RCC 7860 (cell line): ENCODE measurements around the gene CXCL1.
A peak's percentile ranks its signal among the peaks of the same experiment; 100 is the strongest.

ENCODE experiments used
- DNase-seq: peaks from one replicate; pipeline ENCODE4 v3.0.0-alpha.2; 2015; ENCODE audit warnings: low spot score
- FAIRE-seq: peaks from 2 replicates; lab custom pipeline; 2012; peaks lifted over from hg19 to GRCh38; lab: Jason Lieb, UNC

The CXCL1 gene

DNA sequence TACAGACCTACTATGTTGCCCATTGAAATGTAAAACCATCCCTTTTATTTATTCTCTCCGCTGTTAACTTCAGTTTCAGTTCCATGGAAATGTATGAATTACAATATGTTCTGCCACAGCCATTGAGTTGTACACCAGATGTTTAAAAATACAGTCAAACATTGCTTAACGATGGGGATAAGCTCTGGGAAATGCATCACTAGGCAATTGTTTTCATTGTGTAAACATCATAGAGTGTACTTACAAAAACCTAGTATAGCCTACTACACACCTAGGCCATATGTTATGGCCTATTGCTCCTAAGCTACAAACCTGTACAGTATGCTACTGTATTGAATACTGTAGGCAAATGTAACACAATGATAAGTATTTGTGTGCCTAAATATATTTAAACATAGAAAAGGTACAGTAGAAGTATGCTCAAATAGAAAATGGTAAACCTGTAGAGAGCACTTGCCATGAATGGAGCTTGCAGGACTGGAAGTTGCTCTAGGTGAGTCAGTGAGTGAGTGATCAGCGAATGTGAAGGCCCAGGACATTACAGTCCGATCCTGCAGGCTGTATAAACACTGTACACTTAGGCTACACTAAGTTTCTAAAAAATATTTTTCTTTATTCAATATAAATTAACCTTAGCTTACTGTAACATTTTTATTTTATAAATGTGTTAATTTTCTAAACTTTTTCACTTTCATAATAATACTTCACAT lies 18.8 kb upstream of the CXCL1 start:
- FAIRE-seq (no peak), DNase-seq (no peak)

DNA sequence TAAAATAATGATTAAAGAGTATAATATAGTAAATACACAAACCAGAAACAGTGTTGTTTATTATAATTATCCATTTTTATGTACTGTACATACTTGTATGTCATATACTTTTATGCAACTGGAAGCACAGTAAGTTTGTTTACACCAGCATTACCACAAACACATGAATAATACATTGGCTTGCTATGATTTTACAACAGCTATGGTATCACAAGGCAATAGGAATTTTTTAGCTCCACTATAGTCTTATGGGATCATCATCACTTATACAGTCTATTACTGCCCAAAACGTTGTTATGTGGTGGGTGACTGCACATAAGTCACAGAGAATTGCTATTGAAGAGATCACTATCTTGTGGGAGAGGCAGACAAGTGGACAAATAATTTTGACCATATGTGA lies 17.9 kb upstream of the CXCL1 start:
- FAIRE-seq (no peak), DNase-seq (no peak)

DNA sequence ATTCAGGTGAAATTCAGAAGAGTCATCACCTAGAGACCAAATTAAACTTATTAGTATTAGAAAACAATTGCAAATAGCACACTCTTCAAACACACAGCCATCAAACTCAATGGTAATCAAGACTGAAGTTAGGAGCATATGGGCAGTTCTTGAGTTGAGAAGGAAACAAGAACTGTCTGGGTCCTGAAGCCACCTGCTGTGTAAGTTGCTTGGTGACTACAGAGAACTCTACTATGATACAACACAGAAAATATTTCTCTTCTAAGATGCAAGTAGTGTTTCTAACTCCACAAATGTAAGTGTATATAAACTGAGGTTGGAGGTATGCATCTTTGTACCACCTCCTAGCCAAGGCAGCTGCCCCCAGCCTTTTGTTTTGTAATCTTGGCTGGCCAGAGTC lies 16.4 kb upstream of the CXCL1 start:
- FAIRE-seq (no peak), DNase-seq (no peak)

DNA sequence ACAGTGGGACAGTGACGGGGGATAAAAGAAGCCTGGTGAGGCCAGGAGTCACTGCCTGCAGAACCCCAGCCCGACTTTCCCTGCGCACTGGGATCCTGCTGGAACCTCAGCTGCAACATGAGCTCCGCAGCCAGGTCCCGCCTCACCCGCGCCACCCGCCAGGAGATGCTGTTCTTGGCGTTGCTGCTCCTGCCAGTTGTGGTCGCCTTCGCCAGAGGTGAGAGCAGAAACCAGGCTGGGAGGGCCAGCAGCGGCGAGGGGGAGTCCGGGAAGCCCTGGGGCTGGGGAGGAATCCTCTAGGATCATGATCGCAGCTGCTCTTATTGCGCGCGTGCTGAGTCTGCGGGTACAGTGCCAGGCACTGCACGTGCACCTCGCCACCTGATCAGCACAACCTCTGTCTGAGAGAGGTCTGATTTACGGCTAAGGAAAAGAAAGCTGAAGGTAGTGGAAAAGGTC lies 15.9 kb upstream of the CXCL1 start, which contains the start of gene PF4V1:
Gene PF4V1, plus strand, starts transcription at position 51 of the 459 bp plus-strand sequence. Its CDS starts 67 bp downstream, at position 118.
- DNase-seq (no peak), FAIRE-seq (no peak)

DNA sequence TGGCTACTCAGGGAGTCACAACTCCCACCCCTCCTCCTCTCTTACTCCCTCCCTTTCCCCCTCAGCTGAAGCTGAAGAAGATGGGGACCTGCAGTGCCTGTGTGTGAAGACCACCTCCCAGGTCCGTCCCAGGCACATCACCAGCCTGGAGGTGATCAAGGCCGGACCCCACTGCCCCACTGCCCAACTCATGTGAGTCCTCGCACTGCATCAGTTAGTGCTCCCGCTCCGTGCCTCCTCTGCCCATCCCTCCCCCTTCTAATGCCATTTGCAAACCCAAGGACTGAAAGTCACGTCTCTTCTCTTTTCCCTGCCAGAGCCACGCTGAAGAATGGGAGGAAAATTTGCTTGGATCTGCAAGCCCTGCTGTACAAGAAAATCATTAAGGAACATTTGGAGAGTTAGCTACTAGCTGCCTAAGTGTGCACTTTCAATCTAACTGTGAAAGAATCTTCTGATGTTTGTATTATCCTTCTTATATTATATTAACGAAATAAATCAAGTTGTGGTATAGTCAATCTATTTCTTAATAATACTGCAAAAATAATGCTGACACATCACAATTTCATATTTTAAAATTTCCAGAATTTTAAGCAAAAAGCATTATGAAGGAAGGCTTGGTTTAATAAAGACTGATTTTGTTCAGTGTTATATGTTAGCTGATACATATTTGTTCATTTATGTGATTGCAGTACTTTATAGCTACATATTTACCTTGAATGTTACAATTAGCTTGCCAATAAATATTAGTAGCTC lies 15.3 kb upstream of the CXCL1 start:
- no peak for FAIRE-seq
- no peak for DNase-seq

DNA sequence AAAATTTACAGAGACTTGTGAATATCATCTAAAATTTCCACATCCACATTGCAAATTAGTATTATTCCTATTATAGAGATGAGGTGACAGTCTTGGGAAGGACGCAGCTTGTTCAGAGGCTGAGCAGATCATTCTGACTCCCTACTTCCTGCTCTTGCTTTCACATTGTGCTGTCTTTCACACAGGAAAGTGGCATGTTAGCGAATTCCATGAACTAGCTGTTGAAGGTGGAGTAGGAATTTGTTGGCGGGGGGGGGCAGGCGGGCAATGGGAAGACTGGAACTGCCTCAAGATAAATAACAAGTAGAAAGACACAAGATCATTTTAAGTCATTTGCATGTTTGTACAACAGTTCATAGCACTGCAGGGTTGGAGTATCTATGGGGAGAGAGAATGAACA lies 13.8 kb upstream of the CXCL1 start:
- FAIRE-seq, result no peak

DNA sequence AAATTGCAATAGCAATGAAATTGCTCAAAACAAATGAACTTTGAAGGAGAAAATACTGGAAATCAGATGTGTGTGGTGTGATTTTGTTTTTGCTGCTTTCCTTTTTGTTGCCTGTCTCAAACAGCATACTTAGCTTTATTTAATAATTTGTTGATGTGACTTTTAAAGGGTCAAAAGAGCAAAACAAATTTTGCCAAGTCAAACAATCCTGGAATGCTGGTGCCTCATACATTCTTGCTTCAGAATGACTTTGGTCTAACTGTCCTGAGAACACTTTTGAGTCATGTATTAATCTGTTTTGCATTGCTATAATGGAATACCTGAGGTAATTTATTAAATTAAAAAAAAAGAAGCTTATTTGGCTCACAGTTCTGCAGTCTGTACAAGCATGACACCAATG lies 12.7 kb upstream of the CXCL1 start:
- no peak for FAIRE-seq
- peak; percentile 17 for DNase-seq

More for the DNA sequence above, 13.8 kb upstream of the CXCL1 start:
- no peak for DNase-seq

DNA sequence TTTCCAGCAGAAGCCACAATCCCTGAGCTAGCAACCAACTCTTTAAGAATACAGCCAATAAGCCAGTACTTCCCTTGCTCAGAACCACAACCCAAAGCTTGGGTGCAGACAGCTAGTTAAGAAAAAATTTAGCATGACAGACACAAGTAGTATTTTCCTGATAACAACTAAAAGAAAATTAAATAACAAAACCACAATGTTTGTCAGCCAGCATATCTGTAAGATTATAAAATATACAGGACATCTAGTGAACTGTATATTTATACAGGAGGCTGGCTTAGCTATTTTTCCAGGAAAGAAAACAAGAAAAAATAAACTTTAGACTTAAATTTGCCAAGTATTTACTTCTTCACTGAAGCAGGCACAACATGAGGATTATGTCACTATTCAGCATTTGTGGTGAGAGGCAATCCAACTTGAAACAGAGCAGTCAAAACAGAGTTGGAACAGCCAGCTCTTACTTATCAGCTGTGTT lies 9.5 kb upstream of the CXCL1 start:
- DNase-seq, result no peak
- no peak for FAIRE-seq

DNA sequence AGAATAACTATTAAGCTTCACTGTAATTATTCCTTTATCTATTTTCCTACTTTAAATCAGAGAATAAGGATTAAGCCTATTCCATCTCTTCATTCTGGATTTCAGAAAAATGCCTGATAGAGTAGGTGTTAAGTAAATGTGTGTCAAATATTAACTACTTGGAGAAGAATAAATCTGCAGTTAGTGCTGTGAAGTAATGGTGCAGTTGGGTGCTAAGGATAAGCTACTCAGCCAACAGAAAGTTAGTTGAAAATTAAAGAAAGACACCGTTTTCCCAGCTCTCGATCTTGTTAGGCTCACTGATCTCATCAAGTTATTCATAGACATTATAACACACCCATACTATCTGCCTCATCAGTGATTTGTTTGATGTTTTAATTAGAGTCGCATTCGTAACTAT lies 9.0 kb upstream of the CXCL1 start:
- DNase-seq (no peak), FAIRE-seq (peak; percentile 63)

DNA sequence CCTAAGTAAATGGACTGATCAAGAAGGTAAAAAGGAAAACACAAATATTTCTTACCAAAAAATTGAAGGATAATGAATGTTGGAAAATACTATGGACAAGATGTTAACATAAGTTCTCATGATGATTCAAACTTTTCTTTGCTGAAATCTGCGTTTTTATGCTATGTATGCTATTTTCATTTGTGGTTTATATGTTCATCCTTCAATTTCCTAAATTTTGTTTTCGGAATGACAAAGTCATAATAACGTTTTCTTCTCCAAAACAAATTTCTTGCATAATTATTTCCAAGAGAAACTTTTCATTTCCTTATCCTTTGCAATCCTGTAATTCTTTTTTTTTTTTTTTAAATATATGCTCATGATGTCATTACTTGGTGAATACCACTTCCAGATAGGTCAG lies 8.3 kb upstream of the CXCL1 start:
- FAIRE-seq, result no peak
- no peak for DNase-seq

DNA sequence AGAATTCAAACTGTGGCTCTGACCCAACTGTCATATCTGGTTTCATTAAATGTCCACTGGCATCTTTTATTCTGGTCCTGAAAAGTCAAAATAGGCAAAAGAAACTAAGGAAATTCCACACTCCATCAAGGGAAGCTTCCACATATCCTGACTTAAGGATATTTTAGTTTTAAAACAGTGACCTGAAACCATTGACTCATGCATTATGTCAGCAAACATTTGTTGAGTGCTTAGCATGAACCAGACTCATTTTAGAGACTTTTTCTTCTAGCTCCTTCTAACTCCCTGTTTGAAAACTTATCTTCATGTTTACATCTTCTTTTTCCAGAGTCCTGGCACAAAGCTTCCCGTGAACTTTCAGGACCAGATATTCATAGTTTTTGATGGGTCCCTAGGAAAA lies 6.9 kb upstream of the CXCL1 start:
- FAIRE-seq, result no peak

DNA sequence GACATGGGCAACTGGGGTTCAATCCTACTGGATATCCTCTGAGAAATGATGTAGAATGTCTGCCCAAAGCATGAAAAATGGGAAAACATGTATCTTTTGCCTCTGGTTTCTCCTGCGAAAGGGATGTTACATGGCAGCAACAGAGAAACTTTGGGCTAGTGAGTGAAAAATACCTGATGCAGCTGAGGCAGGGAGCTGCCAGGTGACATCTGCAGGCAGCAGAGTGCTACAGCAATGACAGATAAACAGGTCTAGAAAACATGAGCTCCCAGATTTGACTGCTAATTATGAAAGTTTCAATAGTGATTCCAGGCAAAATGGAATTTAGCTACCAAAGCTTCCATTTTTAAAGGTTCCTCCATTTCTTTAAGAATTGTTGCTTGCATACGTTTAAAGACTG lies 4.8 kb upstream of the CXCL1 start:
- DNase-seq, result no peak
- FAIRE-seq, result no peak

More for the DNA sequence above, 6.9 kb upstream of the CXCL1 start:
- no peak for DNase-seq

DNA sequence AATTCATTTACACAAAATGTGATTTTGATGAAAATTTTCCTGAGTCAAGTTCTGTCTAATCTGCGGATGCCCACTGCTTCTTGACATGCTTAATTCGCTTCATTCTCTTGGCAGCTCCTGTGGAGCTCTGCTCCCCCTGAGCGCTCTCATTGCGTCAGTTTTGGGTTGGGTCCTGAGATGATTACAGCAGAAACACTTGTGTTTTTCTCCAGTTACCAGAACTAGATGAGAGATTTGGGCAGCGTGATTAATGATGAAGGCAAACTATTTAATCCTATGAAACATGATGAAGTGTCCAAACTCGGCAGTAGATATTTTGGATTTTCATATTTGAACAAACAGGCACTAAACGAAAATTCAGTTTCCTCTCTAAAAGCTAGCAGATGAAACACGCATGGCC lies 4.2 kb upstream of the CXCL1 start:
- no peak for FAIRE-seq
- no peak for DNase-seq

DNA sequence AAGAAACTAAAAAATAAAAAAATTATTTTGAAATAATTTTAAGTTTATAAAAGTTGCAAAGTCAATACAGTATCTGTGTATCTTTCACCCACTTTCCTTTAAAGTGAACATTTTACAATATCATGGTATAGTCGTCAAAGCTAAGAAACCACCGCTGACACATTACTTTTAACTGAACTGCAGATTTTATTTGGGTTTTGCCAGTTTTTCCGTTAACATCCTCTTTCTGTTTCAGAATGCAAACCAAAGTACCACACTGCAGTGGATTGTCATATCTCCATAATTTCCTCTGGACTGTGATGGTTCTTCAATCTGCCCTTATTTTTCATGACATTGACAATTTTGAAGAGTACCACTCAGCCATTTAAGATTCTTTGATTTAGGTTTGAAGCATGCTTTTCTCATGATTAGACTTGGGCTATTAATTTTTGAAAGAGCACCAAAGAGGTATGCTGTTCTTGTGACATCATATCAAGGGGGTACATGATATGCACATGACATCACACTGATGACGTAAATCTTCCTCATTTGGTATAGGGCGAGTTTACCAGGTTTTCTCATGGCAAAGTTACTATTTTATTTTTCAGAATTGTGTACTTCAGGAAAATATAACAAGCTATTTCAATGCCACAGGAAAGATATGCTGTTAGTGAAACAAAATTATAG lies 3.6 kb upstream of the CXCL1 start:
- no peak for FAIRE-seq
- no peak for DNase-seq

DNA sequence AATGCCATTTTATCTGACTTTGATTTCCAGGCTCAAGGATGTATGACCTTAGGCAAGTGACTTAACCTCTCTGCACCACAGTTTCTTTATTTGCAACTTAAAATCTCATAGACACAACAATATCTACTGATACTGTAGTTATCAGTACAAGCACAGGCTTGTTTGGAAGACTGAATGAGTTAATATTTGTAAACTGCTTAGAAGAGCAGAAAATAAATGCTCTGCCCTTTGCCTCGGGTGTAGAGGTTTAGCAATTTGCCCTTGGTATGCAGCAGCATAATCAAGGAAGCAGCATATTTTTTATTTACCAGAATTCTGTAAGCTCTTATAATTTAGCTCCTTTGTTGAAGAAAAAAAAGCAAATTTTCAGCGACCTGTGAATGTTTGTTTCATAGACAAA lies 2.9 kb upstream of the CXCL1 start:
- DNase-seq (no peak), FAIRE-seq (no peak)

DNA sequence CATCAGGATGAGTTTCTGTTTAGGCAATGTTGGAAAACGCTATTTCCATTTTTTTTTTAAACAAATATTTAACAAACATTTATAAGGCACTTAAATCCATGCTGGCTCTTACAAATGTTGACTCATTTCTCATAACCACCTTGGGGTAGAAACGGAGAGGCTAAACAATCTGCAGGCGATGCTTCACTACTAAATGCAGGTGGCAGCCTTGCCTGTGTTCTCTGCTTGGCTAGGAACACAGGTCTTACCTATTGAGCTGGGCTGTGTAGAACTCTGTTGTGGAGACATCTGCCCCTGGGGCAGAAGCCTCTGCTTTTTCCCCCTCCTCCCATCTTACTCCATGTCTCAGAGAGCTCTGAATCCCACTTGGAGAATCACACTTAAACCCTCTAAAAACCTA lies 1.4 kb upstream of the CXCL1 start:
- FAIRE-seq (no peak), DNase-seq (peak; percentile 13)

DNA sequence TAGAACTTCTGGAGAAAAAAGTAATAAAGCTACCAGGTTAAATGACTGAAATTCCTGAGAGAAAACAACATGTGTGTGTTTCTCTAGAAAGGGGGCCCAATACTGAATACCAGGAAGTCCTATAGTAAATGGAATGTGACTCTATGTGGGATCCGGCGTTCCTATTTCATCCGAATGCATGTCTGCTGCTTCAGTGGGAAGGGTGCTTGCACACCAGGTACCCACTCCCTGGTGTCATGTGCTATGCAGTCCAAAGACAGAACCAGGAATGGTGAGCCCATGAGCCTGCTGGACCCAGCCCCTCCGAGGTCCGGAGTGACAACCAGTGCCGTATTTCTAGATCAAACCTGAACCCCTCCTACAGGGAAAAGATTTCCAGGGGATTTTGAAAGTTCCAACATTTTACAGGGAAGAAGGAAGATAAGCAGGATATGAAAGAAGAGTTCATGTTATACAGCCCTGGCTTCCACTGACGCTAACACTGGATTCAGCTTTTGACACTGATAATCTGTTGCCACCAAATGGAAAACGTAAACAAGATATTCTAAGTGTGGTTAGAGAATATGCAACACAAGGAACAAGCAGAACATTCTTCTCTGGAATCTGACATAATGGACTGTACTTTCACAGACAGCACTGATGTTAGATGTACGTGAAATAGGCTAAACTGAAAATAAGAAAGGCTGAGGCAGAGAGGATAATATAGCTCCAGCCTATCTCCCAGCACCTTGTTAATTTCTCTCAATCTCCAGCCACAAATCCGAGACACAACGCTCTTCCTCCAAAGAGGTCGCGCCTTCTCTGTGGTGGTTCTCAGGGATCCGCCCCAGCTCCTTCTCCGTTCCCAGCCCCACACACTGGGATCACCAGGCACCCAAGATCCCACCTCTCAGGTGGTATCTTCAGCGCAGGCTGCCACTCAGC lies 725 bp upstream of the CXCL1 start:
- FAIRE-seq (no peak), DNase-seq (no peak)

DNA sequence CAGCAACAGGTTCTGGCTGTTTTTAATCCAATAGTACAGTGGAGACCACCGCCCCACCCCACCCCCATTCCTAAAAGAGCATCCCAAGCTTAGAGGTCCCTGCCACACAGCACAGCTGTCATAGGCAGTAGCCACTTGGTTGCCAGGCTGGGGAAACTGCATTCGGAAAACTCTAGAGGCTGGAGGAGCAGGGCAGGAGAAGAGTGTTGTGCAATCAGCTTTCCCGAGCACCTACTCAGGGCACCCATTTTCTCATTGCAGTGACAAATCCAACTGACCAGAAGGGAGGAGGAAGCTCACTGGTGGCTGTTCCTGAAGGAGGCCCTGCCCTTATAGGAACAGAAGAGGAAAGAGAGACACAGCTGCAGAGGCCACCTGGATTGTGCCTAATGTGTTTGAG lies 1.1 kb downstream of the CXCL1 start:
- no peak for FAIRE-seq

DNA sequence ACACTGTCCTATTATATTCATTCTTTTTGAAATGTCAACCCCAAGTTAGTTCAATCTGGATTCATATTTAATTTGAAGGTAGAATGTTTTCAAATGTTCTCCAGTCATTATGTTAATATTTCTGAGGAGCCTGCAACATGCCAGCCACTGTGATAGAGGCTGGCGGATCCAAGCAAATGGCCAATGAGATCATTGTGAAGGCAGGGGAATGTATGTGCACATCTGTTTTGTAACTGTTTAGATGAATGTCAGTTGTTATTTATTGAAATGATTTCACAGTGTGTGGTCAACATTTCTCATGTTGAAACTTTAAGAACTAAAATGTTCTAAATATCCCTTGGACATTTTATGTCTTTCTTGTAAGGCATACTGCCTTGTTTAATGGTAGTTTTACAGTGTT lies 1.6 kb downstream of the CXCL1 start:
- DNase-seq, result no peak
- no peak for FAIRE-seq

More for the DNA sequence above, 1.1 kb downstream of the CXCL1 start:
- DNase-seq, result peak; percentile 55

DNA sequence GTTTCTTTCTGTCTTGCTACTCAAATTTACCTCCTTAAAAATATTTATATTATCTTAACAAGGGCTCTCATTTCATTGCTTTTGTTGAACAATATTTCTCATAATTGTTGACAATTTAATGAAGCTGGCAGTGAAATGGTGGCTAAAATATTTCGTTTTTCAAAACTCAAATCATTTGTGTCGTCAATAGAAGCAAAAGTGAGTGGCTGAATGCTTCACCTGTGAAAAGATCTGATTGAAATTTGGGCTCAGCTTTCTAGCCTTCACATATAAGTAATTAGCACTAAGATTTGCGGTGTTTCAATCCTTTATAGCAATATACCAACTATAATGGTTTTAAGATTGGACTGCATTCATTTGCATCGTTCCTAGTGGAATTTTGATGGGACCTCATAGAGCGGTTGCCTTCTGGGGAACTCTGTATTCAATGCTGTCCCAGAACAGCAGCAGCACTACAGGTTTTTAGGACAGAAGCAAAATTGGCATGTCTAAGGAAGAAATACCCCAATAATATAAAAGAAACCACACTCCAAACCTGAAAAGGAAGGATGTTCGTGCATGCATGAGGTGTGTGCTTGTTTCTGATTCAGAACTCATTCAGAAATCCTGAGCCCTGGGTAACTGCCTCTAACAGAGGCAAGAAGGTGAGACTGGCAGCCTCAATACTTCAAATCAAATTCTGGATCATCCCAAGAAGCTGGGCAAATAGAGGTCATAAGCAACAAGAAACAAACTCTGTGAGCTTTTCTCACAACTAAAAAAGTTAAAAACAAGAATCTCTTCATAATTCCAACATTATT lies 2.5 kb downstream of the CXCL1 start:
- DNase-seq (no peak), FAIRE-seq (no peak)
